ENCODE data around the gene RASA2. TPM values are rescaled to one million over a fixed set of nuclear protein-coding genes. Genes with fewer than 3 reads are reported as not detected.

RASA2 gene
- total and polyA plus RNA-seq, 10 of the 15 experiments (the other 5 are each of a cell fraction or from before 2014, with no cell fraction given): 1.9 to 9.4 (median 7.2) TPM

GRCh38 chr3:141530415-141530768 is 43.6 kb downstream of the RASA2 start:
- H3K9me3 ChIP-seq (replicated peaks; ENCODE audit: control insufficient read depth, insufficient read depth, low read length): no peaks in the 10 kb centered on the region; the same call in 2 of the 3 replicates
- H3K9ac ChIP-seq (ENCODE audit: control insufficient read depth, insufficient read depth, low read length): no peak overlapping the region
- no peaks in the 10 kb centered on the region for H3K4me1 ChIP-seq (ENCODE audit: control insufficient read depth, insufficient read depth, low read length)
- no peaks in the 10 kb centered on the region for H3K79me2 ChIP-seq (ENCODE audit: control insufficient read depth, insufficient read depth, low read length)
- in situ Hi-C loops (cut with MboI) (no loop called here), intact Hi-C loops (cut with micrococcal nuclease; ENCODE audit: unreplicated experiment) (no loop called here)
- H3K27ac ChIP-seq (ENCODE audit: control insufficient read depth, insufficient read depth): no peak overlapping the region
- no peak for DNase-seq (ENCODE audit: low read depth, low spot score)
- 50% methylated on average over 1 of the region's 1 CpG for WGBS (ENCODE audit: insufficient coverage, insufficient replicate concordance, low lambda C conversion rate, missing lambda C conversion rate)
- BruUV-seq (replicated peaks): no TSS peak
- TF ChIP-seq POU2F2 (IDR thresholded peaks at IDR 0.05; ENCODE audit: borderline replicate concordance, low read depth, low read length) (no peak), ELK1 (IDR thresholded peaks at IDR 0.05; ENCODE audit: low read depth, low read length) (no peak), SPI1 (IDR thresholded peaks at IDR 0.05; ENCODE audit: borderline replicate concordance, insufficient read depth, low read depth, low read length) (no peak), CBX5 (IDR thresholded peaks at IDR 0.05; ENCODE audit: low read depth) (no peak), POLR2AphosphoS5 (IDR thresholded peaks at IDR 0.05; ENCODE audit: low read length) (no peak), ETV6 (conservative IDR thresholded peaks at IDR 0.05 in 1 of 2, IDR thresholded peaks at IDR 0.05 in 1 of 2; ENCODE audit: borderline replicate concordance in 1 of 2, low read depth in 1 of 2) (no peak)
- CTCF ChIA-PET: interaction anchor here (0.7 to 1.0 kb wide), 2 partner anchors 9 to 11 kb away, joined by 3 to 4 read pairs; no protein-coding TSS in a partner anchor
- H3K4me3 ChIP-seq: no peak overlapping the region
- no peak overlapping the region for H2AFZ ChIP-seq (ENCODE audit: control insufficient read depth, low read depth, low read length)
- no peaks in the 10 kb centered on the region for H3K27me3 ChIP-seq (replicated peaks in 1 of 2; ENCODE audit: control insufficient read depth in 2 of 2, insufficient read depth in 2 of 2, low read length in 1 of 2)
- H3K36me3 ChIP-seq (ENCODE audit: control insufficient read depth in 2 of 2, insufficient read depth in 2 of 2, low read length in 1 of 2): no peaks in the 10 kb centered on the region
- no peak overlapping the region for H3K4me2 ChIP-seq (ENCODE audit: control insufficient read depth, insufficient read depth)
- H4K20me1 ChIP-seq (ENCODE audit: control insufficient read depth, insufficient read depth): no peaks in the 10 kb centered on the region
- FAIRE-seq: no peak
- POLR2A ChIA-PET: no interaction called here
- RAD21 ChIA-PET (ENCODE audit: unreplicated experiment): no interaction called here
- SMC1A ChIA-PET (ENCODE audit: uncharacterized antibody, unreplicated experiment): interaction anchor here (1.0 to 1.1 kb wide), 2 partner anchors 14 to 170 kb away, joined by 3 read pairs; no protein-coding TSS in a partner anchor
- no peak for ATAC-seq

GRCh38 chr3:141532609-141533008 is 45.8 kb downstream of the RASA2 start:
- Histone ChIP-seq H3K4me2 (ENCODE audit: control insufficient read depth, insufficient read depth) (no peak overlapping the region), H3K4me1 (ENCODE audit: control insufficient read depth, insufficient read depth, low read length) (no peaks in the 10 kb centered on the region), H3K9me3 (replicated peaks; ENCODE audit: control insufficient read depth, insufficient read depth, low read length) (no peaks in the 10 kb centered on the region; the same call in 2 of the 3 replicates), H3K9ac (ENCODE audit: control insufficient read depth, insufficient read depth, low read length) (no peak overlapping the region), H4K20me1 (ENCODE audit: control insufficient read depth, insufficient read depth) (no peaks in the 10 kb centered on the region), H3K79me2 (ENCODE audit: control insufficient read depth, insufficient read depth, low read length) (no peaks in the 10 kb centered on the region), H3K36me3 (ENCODE audit: control insufficient read depth in 2 of 2, insufficient read depth in 2 of 2, low read length in 1 of 2) (no peaks in the 10 kb centered on the region), H3K27ac (ENCODE audit: control insufficient read depth, insufficient read depth) (no peak overlapping the region), H2AFZ (ENCODE audit: control insufficient read depth, low read depth, low read length) (no peak overlapping the region), H3K4me3 (no peak overlapping the region), H3K27me3 (replicated peaks in 1 of 2; ENCODE audit: control insufficient read depth in 2 of 2, insufficient read depth in 2 of 2, low read length in 1 of 2) (no peaks in the 10 kb centered on the region)
- WGBS (ENCODE audit: insufficient coverage, insufficient replicate concordance, low lambda C conversion rate, missing lambda C conversion rate): 100% methylated on average over 1 of the region's 1 CpG
- SMC1A ChIA-PET (ENCODE audit: uncharacterized antibody, unreplicated experiment): no interaction called here
- ATAC-seq: no peak
- DNase-seq (ENCODE audit: low read depth, low spot score): no peak
- in situ Hi-C loops (cut with MboI): no loop called here
- POLR2A ChIA-PET: no interaction called here
- BruUV-seq (replicated peaks): no TSS peak
- TF ChIP-seq NRF1 (conservative IDR thresholded peaks at IDR 0.05; ENCODE audit: low read depth, low read length): no peak
- TF ChIP-seq LARP7 (IDR thresholded peaks at IDR 0.05): no peak
- TF ChIP-seq PAX8 (IDR thresholded peaks at IDR 0.05): no peak
- no peak for TF ChIP-seq SP1 (IDR thresholded peaks at IDR 0.05; ENCODE audit: low read depth, low read length)
- no peak for TF ChIP-seq KAT2A (conservative IDR thresholded peaks at IDR 0.05; ENCODE audit: control insufficient read depth, low read depth, low read length)
- no peak for TF ChIP-seq KLF5 (IDR thresholded peaks at IDR 0.05; ENCODE audit: partially characterized antibody)
- no peak for TF ChIP-seq ASH2L (IDR thresholded peaks at IDR 0.05; ENCODE audit: borderline replicate concordance, low read depth)
- no peak for TF ChIP-seq FOXM1 (IDR thresholded peaks at IDR 0.05; ENCODE audit: low read depth, low read length)
- no peak for TF ChIP-seq E2F8 (IDR thresholded peaks at IDR 0.05; ENCODE audit: low read depth, partially characterized antibody)
- no peak for TF ChIP-seq CHD1 (IDR thresholded peaks at IDR 0.05; ENCODE audit: low read depth, low read length)
- RAD21 ChIA-PET (ENCODE audit: unreplicated experiment): no interaction called here
- FAIRE-seq: no peak
- intact Hi-C loops (cut with micrococcal nuclease; ENCODE audit: unreplicated experiment): no loop called here
- CTCF ChIA-PET: no interaction called here

Measured in GM12878 (cell line).